Endothelial cell (in vitro differentiated cells): ENCODE data around the gene ABCA3. TPM values are rescaled to one million over a fixed set of nuclear protein-coding genes. Genes with fewer than 3 reads are reported as not detected.

Source experiments
- DNase-seq: peaks from one replicate; pipeline ENCODE4 v3.0.0; 2021; ENCODE audit warnings: low spot score
- H3K27ac Mint-ChIP-seq: one replicate; pipeline ENCODE4 v1.8.0; 2021; ENCODE audit warnings: mixed read lengths, inconsistent platforms; ENCODE audit not compliant: unreplicated experiment
- H3K27me3 Mint-ChIP-seq: one replicate; pipeline ENCODE4 v1.8.0; 2021; ENCODE audit warnings: mild to moderate bottlenecking, moderate library complexity, mixed read lengths, inconsistent platforms; ENCODE audit not compliant: unreplicated experiment
- H3K36me3 Mint-ChIP-seq: one replicate; pipeline ENCODE4 v1.8.0; 2021; ENCODE audit warnings: mild to moderate bottlenecking, low read depth, mixed read lengths, inconsistent platforms; ENCODE audit not compliant: unreplicated experiment
- H3K4me1 Mint-ChIP-seq: one replicate; pipeline ENCODE4 v1.8.0; 2021; ENCODE audit warnings: mild to moderate bottlenecking, mixed read lengths, inconsistent platforms; ENCODE audit not compliant: unreplicated experiment
- H3K4me3 Mint-ChIP-seq: one replicate; pipeline ENCODE4 v1.8.0; 2021; ENCODE audit warnings: mild to moderate bottlenecking, mixed read lengths, inconsistent platforms; ENCODE audit not compliant: unreplicated experiment
- H3K9me3 Mint-ChIP-seq: one replicate; pipeline ENCODE4 v1.8.0; 2021; ENCODE audit warnings: mixed read lengths, inconsistent platforms; ENCODE audit not compliant: unreplicated experiment
- CTCF ChIP-seq: fragments of 200-600 bp; sonication (generic); IDR thresholded peaks from one replicate; pipeline ENCODE4 v1.5.0; 2021; ENCODE audit warnings: antibody characterized with exemption; ENCODE audit not compliant: unreplicated experiment
- total RNA-seq: library from RNA; stranded (reverse); fragmentation: NEBNext Ultra II Directional; extraction: Animal tissue kit (Norgen Biotek cat#: 25700); gene quantifications from one replicate; pipeline ENCODE4 v1.2.1, GENCODE V29; 2021; ENCODE audit not compliant: unreplicated experiment

The ABCA3 gene
- total RNA-seq, 1 donor from 2014 or later = 10.4 TPM

GRCh38 chr16:2238838-2239675, 101.5 kb downstream of the ABCA3 start:
- no peak for DNase-seq
- Mint-ChIP-seq H3K27ac (no peak overlapping the region), H3K27me3 (peaks cover 8% of the 10 kb centered on the region), H3K4me1 (no peaks in the 10 kb centered on the region), H3K9me3 (no peaks in the 10 kb centered on the region), H3K4me3 (no peak overlapping the region), H3K36me3 (peaks cover 4% of the 10 kb centered on the region)
- no peak for TF ChIP-seq CTCF

GRCh38 chr16:2238150-2238837, 102.2 kb downstream of the ABCA3 start:
- Mint-ChIP-seq H3K36me3 (peaks cover 4% of the 10 kb centered on the region), H3K27ac (no peak overlapping the region), H3K27me3 (peaks cover 7% of the 10 kb centered on the region), H3K9me3 (no peaks in the 10 kb centered on the region), H3K4me3 (no peak overlapping the region), H3K4me1 (no peaks in the 10 kb centered on the region)
- TF ChIP-seq CTCF = no peak
- no peak for DNase-seq

DNA sequence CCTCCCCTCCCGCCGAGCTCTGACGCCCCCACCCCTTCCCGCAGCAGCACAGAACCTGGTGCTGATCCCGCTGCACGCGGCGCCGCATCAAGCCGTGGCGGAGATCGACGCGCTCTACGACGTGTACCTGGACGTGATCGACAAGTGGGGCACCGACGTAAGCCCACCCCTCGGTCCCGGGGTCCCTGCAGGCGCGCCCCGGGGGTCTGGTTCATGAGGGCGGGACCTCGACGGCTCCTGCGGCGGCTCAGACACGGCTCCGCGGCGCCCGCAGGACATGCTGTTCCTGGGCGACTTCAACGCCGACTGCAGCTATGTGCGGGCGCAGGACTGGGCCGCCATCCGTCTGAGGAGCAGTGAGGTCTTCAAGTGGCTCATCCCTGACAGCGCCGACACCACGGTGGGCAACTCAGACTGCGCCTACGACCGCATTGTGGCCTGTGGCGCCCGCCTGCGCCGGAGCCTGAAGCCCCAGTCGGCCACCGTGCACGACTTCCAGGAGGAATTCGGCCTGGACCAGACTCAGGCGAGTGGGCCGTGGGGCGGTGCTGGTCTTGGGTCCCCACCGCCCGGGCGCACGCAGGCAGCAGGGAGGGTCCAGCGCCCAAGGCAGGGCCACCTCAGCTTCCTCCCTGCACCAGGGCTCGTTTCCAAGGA, 102.9 kb downstream of the ABCA3 start:
- TF ChIP-seq CTCF = no peak
- no peak for DNase-seq
- Mint-ChIP-seq H3K36me3 (peaks cover 4% of the 10 kb centered on the region), H3K27ac (no peak overlapping the region), H3K4me3 (no peak overlapping the region), H3K4me1 (no peaks in the 10 kb centered on the region), H3K27me3 (peaks cover 7% of the 10 kb centered on the region), H3K9me3 (no peaks in the 10 kb centered on the region)

DNA sequence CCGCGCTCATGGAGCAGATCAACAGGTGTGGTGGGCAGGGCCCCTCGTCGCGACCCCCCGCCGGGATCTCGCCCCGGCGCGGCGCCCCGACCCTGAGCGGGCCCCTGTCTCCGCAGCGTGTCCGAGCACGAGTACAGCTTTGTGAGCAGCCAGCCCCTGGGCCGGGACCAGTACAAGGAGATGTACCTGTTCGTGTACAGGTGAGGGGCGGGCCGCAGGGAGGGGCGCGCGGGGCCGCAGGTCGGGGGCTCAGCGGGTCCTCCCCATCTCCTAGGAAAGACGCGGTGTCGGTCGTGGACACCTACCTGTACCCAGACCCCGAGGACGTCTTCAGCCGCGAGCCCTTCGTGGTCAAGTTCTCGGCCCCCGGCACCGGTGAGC, 103.4 kb downstream of the ABCA3 start:
- Mint-ChIP-seq H3K4me3 (no peak overlapping the region), H3K9me3 (no peaks in the 10 kb centered on the region), H3K27ac (no peak overlapping the region), H3K27me3 (peaks cover 7% of the 10 kb centered on the region), H3K36me3 (no peaks in the 10 kb centered on the region), H3K4me1 (no peaks in the 10 kb centered on the region)
- no peak for DNase-seq
- TF ChIP-seq CTCF = no peak
